UCSD-AML1 (cell line): Measurements from ENCODE around the gene ARHGEF16.

Source experiments
- DNase-seq: peaks from one replicate; lab custom pipeline; 2025; ENCODE audit not compliant: unreplicated experiment; lab: John Stamatoyannopoulos, UW

ARHGEF16 gene

DNA sequence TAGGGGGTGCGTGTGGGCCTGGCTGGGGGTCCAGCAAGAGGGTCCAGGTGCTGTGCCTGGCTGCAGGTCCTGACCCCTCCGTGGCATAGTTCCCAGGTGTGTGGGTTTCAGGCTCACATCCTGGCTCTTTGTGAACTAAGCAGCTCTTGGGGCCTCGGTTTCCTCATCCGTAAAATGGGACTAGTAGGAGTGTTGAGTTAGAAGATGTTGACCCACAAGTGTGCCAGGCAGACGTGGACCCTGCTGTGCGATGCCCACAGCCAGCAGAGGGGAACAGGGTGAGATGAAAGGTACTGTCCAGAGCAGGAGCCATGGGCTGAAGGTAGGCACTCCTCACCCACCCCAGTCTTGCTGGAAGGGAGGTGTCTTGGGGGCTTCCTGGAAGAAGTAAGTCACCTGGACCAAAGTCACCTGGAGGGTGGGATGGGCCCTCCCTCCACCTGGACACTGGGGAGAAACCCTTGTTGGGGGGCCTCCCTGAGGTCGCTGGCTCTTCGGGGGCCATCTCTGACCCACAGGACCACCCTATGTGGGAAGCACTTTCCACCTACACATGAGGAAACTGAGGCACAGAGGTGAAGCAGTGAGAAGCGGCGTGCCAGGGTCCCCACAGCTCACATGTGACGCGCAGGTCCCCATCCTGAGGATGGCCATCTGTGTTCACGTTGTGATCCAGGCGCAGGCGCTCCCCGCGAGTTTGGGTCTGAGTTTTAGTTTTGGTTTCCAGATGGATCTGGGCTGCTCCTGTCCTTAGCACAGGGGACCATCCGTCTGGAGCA, 1.4 kb downstream of the ARHGEF16 start:
- no peak for DNase-seq

DNA sequence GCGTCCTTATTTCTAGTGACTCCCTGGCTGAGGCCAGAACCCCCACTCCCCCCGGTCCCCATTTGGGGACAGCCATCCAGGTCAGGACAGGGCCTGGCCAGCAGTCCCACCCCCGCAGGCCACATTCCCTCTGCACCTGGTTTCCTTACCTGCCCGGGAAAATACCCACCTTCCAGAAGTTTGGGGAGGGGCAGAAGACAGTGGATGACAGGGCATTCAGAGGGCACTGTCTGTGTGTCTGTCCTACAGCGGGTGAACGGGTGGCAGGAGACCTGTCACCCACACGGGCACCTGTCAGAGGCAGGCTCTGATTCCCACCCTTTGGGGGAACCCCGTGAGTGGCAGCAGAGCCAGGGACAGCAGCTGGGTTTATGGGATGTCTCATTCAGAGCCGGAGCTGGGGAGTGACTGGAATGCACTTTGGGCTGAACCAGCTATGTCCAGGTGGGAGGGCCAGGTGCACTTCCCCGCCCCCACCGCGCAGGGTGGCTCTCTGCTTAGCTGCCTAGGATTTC, 2.0 kb downstream of the ARHGEF16 start:
- DNase-seq: no peak

DNA sequence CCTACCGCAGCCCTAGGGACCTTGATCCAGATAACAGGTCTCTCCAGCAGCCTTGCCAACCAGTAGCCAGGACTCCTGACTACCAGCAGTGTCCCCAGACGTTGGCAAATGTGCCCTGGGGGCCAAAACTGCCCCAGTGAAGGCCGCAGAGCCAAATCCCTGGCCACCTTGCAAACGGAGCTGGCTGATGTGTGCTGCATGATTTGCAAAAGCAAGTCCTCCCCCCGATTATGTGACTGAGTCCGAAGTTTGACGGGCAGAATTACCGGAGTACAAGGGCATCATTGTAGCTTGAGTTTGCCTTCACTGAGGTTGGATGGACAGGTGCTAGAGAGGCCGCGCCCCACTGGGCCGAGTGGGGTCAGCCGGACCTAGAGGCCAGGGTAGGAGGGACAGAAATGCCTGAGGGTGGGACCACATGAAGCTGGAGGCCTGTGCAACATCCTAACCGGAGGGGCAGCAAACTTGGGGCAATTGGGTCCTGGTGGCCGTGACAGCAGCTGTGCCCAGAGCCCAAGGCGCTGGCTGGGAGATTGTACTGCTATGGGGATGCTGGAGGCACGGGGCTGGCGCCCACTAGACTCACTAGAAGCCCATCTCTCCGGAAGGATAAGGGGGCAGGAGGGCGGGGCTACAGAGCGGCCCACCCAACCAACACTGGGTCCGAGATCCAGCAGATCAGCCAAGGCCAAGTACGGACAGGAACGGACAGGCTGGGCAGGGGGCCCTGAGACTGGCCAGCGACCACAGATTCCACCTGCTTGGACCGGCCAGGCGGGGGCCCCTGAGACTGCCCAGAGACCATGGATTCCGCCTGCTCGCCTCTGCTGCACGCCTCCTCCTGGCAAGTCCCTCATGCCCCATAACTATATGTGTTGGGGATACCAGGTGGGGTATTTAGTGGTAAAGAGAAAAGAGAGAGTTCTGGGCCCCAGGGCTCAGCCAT, 2.8 kb downstream of the ARHGEF16 start:
- DNase-seq: no peak

DNA sequence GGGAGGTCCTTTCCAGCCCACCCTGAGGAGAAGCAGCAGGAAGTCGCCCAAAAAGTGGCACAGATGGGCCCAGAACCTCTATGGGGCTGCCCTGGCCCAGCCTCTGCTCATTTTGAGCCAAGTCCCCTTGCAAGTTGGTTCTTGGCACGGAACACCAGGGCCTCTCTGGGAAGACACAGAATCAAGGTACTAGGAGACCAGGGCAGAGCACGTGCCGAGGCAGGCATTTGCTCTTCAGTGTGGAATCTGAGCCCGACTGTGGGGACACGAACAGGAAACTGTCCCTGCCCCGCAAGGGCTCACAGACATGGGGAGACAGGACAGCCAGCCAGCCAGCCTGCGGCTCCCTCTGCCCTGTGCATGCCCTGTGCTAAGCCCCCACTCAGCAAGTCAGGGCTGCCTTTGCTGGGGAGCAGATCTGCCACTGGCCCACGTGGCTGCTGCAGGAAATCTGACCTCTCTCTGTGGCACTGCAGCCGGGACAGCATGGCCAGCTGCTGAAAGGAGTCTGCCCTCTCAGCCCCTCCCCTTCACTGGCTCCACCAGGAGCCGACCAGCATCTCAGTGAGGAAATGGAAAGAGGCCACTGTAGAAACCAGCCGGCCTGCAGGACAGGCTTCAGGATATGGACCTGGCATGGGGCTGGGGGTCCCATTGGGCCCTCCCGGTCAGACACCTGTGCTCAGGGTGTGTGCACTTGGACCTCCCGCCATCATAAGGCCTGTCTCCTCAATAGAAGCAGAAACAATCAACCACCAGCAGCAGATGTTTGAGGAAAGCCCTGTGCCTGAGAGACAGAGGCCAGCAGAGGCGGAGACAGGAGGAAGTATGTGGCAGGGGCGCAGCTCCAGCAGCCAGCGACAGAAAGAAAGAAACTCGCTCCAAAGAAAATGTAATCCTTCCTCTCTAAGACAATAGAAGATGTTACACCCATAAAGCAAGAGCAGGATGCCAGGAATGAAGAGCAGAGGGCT, 3.7 kb downstream of the ARHGEF16 start:
- peak; percentile 47 for DNase-seq

DNA sequence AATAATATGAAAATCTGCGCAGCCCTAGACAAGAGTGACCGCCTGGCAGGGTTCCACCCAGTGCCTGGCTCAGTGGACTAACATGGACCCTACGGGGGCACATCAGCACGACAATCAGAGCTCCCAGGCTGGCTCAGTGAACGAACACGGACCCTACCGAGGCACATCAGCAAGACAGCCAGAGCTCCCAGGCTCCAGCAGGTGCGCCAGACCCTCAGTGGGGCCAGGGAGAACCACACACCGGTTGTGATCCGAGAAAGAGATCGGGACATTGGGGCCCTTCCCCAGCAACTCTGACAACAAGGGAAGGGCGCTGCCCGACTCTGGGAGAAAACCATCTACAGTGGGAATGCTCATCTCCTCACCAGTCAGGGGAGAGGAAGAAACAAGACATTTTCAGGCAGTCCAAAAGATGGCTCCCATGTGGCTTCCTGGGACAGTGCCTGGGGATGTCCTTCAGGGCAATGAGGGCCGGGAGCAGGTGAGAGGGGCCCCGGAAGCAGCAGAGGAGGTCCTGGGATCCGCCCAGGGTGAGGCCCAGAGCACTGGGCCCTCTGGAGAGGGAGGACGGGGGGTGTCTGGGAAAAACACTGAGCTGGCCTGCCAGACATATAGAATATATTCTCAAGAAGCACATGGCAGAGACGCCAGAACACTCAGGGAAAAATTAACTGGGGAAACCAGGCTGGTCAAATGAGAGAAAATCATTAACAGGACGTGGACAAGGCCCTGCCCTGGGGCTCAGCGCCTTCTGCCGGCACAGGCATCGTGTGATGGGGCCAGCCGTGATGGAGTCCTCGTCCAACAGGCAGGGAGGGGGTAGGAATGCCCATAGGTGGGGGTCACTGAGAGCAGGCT, 4.8 kb downstream of the ARHGEF16 start:
- DNase-seq: no peak

DNA sequence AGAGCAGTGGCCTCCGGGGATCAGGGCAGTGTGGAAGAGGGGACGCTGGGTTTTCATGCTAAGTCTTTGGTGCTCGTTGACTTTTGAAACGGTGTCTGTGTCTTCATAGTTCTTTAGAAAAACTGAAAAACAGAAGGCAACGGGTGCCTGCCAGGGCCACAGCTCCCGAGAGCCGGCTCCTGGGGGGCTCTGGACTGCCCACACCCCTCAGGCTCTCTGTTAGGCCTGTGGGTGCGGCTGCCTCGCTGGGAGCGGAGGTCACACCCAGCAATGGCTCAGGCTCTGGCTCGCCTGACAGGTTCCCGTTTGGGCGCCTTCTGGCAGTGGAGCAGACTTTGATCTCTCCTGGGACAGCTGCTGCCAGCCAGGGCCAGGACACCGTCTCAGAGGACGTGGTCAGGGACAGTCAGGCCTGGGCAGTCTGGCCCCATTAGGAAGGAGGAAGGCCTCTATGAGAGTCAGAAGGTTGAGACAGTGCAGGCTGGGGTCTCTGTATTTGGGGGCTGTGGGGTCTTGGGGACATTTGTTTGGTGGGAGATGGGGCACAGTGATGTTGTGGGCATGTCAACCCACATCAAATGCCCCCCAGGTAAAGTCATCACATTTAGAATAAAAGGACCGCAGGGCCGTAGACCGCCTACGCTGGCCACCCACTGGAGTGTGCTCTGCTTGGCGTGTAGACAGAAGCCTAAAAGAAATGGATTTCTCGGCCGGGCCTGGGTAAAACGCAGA, 5.6 kb downstream of the ARHGEF16 start:
- DNase-seq: no peak

DNA sequence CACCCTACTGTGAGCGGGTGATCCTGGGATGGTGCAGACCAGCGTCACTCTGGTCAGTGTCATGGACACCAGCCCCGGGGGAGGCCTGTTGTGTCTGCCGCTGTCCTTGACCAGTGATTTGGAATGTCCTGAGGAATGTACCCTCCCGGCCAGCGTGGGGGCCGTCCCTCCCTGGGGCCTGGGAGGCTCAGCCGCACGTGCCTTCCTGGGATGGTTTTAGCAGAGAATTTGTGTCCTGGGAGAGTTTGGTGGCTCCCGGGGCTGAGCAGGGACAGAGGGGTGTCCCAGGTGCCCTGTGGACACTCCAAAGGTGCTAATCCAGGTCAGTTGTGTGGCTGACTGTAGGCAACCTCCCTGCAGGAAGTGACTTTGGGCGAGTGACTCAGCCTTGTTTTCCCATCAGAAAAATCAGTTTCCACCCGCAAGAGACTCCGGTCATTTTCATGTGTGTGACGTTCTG, 6.2 kb downstream of the ARHGEF16 start:
- DNase-seq: no peak

DNA sequence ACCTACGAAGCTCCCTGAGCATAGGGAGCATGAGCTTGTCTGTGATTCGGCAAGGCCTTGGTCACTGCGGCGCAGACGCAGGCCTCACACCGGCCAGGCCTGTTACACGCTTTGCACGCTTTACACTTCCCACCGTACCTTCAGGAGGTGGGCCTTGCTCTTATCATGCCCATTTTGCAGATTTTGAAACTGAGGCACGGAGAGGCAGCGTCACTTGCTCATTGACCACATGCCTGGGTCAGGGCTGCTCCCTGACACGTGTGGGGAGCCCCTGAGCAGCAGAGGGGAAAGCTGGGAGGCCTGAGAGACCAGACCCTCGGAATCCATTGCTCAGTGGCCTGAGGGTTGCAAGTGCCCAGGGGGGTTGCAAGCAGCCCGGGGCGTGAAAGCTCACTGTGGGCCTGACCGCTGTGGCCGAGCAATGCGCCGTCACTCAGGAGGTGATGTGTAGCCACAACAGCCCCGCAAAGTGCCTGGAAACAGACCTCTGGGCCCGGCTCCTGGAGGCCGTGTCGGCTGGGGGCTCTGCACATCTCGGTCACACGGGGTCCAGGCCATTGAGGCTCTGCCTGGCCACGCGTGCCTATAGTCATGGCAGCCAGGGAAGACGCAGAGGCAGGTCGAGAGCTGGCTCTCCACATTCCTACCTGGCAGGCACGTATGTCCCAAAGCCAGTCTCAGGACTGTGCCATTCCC, 6.9 kb downstream of the ARHGEF16 start:
- no peak for DNase-seq

DNA sequence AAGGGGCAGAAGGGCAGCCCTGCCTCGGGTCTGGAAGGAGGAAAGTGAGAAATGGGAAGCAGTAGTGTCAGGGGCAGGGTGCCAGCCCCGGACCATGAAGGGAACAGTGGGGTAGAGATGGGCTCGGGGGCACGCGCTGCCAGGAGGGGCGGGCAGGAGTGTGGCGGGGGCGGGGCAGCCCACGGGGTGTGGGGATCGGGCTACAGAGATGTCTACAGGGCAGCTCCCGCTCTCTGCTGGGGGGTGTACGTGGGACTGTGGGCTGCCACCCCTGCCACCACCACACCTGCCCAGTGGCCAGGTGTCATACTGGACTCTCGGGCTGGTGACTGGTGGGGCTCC, 7.4 kb downstream of the ARHGEF16 start:
- no peak for DNase-seq

DNA sequence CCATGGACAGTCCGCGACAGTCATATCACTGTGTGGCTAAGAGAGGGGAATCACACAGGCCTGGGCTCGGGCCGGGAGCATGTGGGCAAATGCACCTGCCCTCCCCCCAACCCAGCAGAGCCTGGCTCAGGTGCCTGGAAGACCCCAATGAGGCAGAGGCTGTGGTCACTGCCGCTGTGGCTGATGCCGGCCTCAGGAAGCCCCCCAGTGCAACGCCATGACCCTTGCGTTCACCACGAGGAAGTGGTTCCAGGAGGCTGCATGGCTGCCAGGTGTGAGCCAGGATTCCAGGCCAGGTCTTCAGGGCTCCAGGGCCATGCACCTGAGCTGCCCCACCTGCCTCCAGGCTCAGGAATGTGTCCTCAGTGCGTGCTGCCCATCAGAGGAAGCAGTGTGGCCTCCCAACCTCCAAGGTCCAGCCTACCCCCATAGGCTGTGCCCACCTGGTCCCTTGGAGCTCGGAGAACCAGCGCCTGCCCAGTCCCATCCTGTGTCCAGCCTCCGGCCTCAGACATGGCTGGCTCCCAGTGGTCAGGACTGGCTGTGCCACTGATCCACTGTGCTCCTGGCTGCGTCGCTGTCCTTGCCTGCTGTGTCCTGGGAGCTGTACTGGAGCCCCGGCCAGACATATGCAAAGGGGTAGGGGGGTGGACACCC, 8.0 kb downstream of the ARHGEF16 start:
- no peak for DNase-seq

DNA sequence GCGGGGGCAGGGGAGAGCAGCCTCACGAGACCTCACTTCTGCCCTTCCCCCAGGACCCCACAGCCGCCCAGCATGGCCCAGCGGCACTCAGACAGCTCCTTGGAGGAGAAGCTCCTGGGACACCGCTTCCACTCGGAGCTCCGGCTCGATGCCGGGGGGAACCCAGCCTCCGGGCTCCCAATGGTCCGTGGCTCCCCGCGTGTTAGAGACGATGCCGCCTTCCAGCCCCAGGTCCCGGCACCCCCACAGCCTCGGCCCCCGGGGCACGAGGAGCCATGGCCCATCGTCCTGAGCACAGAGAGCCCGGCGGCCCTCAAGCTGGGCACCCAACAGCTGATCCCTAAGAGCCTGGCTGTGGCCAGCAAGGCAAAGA, 8.5 kb downstream of the ARHGEF16 start:
- no peak for DNase-seq

DNA sequence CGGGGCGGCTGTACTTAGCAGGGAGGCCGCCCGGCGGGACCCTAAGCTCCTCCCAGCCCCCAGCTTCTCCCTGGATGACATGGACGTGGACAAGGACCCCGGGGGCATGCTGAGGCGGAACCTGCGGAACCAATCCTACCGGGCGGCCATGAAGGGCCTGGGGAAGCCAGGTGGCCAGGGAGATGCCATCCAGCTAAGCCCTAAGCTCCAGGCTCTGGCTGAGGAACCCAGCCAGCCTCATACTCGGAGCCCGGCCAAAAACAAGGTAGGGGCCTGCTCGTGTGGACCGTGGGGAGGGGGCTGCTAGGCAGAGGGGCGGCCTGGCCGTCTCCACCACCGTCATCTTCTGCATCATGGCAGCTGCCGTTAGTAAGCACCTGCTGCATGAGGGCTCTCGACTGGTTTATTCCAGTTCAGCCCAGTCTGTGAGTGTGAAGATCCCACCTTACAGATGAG, 9.0 kb downstream of the ARHGEF16 start:
- no peak for DNase-seq

DNA sequence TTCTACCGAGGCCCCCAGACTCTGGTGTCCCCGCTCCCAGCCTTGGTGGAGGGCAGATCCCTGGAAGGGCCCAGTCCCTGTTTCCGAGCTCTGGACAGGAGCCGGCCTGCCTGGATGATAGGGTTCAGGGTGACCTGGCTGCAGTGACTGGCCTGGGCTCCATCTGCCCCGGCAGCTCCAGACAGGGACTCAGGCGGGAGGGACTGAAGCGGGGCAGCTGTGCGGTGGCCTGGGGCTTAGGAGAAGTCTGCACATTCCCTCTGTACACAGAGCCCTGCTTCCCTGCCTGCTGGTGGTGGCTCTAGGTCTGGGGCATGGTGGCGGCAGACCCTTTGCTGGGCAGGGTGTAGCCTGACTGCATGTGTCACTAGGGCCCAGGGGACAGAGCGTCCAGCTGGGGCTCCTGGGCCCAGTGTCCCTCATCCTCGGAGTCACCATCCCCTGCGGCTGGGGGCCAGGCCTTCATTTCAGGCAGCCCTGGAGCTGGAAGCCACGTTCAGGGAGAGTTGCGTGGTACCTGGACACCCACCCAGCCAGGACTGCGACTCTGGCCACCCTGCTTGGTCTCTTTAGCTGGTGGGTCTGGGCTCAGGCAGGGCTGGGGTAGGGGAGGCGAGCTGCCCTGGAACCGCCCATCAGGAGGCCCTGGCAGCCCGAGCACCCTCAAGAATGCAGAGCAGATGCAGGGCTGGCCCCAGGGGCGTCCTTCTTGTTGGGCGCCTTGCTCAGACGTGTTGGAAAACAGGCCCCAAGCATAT, 9.6 kb downstream of the ARHGEF16 start:
- no peak for DNase-seq

DNA sequence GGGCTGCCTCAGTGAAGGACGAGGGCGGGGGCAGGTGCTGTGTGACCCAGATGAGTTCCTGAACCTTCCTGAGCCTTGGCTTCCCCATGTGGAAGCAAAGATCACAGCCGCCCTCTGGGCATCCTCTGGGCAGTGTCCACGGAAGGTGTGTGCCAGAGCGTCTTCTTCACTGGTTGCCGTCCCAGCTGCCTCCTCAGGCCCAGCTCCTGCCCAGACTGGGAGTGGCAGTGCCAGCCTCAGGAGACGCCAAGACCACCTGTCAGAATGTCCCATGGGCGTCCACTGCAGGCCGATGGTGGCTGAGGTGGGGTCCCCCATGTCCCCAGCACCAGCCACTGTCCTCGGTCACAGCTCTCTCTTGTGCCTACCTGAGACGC, 10.2 kb downstream of the ARHGEF16 start:
- no peak for DNase-seq

DNA sequence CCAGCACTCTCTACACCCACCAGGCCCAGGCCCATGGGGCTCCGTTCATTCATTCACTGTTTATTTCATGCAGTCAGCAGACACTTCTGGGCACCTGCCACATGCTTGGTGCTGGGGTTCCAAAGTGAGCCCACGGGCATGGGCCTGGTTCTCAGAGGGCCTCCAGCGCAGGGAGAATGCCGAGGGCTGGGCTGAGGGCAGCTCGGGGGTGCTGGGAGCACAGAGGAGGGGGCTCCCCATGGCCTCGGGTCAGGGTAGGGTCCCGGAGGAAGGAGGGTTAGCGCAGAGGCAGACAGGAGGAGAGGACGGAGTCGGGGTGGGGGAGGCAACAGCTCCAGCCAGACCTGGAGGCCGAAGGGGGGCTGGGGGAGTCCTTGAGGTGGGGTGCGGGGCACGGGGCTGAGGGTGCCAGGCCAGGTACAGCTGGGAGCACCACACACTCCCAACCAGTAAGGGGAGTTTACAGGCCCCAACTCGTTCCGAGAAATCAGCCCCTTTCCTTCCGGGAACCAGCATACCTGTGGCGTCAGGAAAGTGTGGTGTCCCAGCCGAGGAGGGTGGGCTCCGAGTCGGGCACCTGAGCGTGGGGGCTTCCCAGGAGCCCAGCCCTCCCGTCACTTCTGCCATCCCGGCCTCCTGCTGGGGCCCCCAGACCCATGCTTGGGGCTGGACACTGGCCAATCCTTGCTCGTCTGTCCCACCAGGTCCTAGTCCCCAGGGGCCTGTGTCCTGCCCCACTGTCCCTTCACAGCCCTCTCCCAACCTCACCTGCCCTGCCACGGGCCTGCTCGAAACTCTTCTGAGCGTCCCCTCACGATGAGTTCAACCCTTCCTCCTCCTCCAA, 10.8 kb downstream of the ARHGEF16 start:
- no peak for DNase-seq

DNA sequence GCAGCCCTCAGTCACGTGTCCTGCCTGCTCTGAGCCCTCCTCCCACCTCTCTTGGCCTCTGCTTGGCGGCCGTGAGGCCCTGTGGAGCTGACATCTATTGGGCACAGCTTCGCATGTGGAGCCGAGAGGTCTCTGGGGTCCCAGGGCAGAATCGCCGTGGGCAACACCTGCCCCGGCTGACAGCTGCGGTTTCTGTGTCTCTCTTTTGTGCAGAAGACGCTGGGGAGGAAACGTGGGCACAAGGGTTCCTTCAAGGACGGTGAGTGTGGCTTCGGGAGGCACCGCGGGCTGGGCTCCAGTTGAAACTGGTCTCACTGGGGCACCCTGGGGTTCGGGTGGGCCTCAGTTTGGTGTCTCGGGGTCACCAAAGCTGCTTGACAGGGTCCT, 11.5 kb downstream of the ARHGEF16 start:
- DNase-seq: no peak
